Endodermal cell (in vitro differentiated cells): ENCODE data around the gene INPP5B. TPM values are rescaled to one million over a fixed set of nuclear protein-coding genes. Genes with fewer than 3 reads are reported as not detected.
"Not testable (repeated sequence)": the region's sequence is repeated elsewhere in the genome, so short reads cannot be mapped to it uniquely, and the experiment has no call there.

Source experiments
- DNase-seq: peaks from one replicate; pipeline ENCODE4 v3.0.0-alpha.2; 2017
- H3K27ac ChIP-seq: 2 replicates; pipeline ENCODE4 v1.5.1; 2013; ENCODE audit warnings: mild to moderate bottlenecking, low read depth, low read length, moderate library complexity
- H3K27me3 ChIP-seq: 2 replicates; pipeline ENCODE4 v1.6.1; 2013; ENCODE audit warnings: mild to moderate bottlenecking, low read length, moderate library complexity; ENCODE audit not compliant: insufficient read depth, control insufficient read depth, poor library complexity, severe bottlenecking
- H3K36me3 ChIP-seq: 2 replicates; pipeline ENCODE4 v1.7.0; 2013; ENCODE audit warnings: mild to moderate bottlenecking, low read length, moderate library complexity; ENCODE audit not compliant: control insufficient read depth, insufficient read depth
- H3K4me1 ChIP-seq: one replicate; pipeline ENCODE4 v1.7.0; 2013; ENCODE audit warnings: low read length; ENCODE audit not compliant: control insufficient read depth, insufficient read depth
- H3K4me3 ChIP-seq: 2 replicates; pipeline ENCODE4 v1.5.1; 2013; ENCODE audit warnings: mild to moderate bottlenecking, low read length, moderate library complexity
- H3K9ac ChIP-seq: 2 replicates; pipeline ENCODE4 v1.6.1; 2013; ENCODE audit warnings: mild to moderate bottlenecking, low read length, moderate library complexity; ENCODE audit not compliant: poor library complexity, severe bottlenecking; ENCODE audit errors: extremely low read depth
- H3K9me3 ChIP-seq: 2 replicates; pipeline ENCODE4 v1.6.1; 2013; ENCODE audit warnings: mild to moderate bottlenecking, low read length, moderate library complexity; ENCODE audit not compliant: control insufficient read depth
- H3K27ac Mint-ChIP-seq: 2 replicates; pipeline ENCODE4 v1.8.0; 2020; ENCODE audit warnings: mixed read lengths
- H3K27me3 Mint-ChIP-seq: 2 replicates; pipeline ENCODE4 v1.8.0; 2021; ENCODE audit warnings: mild to moderate bottlenecking, mixed read lengths; ENCODE audit not compliant: insufficient read depth
- H3K36me3 Mint-ChIP-seq: 2 replicates; pipeline ENCODE4 v1.8.0; 2020; ENCODE audit warnings: low read depth, mixed read lengths
- H3K4me1 Mint-ChIP-seq: 2 replicates; pipeline ENCODE4 v1.8.0; 2020; ENCODE audit warnings: mixed read lengths
- H3K4me3 Mint-ChIP-seq: 2 replicates; pipeline ENCODE4 v1.8.0; 2020; ENCODE audit warnings: mild to moderate bottlenecking, moderate library complexity, mixed read lengths
- H3K9me3 Mint-ChIP-seq: 2 replicates; pipeline ENCODE4 v1.8.0; 2020; ENCODE audit warnings: mild to moderate bottlenecking, mixed read lengths
- CTCF ChIP-seq: fragments of 200-600 bp; sonication (generic); conservative IDR thresholded peaks from 2 replicates; pipeline ENCODE4 v1.5.0; 2021; ENCODE audit warnings: antibody characterized with exemption, mild to moderate bottlenecking
- WGBS, 2 experiments: methylation state at CpG; one replicate each; pipeline versions ENCODE4 v1.1.5 to v1.1.7; 2013; ENCODE audit warnings: missing lambda C conversion rate in 2 of 2, mixed read lengths in 1 of 2; ENCODE audit not compliant: insufficient coverage in 1 of 2, insufficient read length in 1 of 2; 5-methylcytosine and 5-hydroxymethylcytosine counted together
- total RNA-seq, 2 donors: library from RNA; stranded (reverse); fragmentation: NEBNext Ultra II Directional in 1 of 2; extraction: Animal tissue kit (Norgen Biotek cat#: 25700) in 1 of 2; gene quantifications; 2 replicates in 1 of 2; 3 replicates in 1 of 2; pipeline ENCODE4 v1.2.1, GENCODE V29; 2021

INPP5B gene
- total RNA-seq, 2 donors from 2014 or later, result 19.9 to 21.4 TPM

DNA sequence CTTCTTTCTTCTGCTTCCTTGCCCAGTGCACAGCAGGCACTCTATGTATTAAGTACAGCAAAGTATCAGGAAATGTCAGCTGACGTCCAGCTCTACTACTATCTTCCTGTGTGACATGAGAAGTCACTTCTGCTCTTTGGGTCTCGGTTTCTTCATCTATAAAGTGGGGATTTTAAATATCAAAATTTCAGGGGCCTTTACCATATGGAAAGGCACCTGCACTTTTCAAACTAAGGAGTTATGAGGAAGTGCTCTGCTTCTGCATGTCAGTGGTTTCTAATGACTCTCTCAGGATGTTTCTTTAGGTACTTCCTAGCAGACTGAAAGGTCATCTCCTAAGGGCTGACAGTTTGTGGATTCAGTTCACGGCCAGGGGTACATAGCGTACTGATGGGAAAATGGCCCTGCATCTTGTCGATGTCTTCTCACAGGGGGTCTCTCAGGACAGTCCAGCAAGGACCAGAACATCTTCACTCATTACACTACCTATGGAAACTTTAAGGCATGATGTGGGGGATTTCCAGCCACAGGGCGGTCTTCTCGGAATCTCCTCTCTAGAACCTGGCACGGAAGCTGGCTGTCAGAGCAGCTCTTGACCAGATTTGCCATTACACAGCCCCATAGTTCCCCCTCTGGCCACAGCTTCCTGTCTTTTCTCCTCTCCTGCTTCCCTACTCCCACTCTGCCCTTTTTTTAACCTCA is 45.5 kb downstream of the INPP5B start:
- peaks cover 20% of the 10 kb centered on the region for H3K9me3 ChIP-seq
- 86 to 93% methylated on average over 7 to 8 of the region's 8 CpGs for WGBS, 2 experiments
- H3K27me3 ChIP-seq, result no peaks in the 10 kb centered on the region
- no peak overlapping the region for H3K4me3 Mint-ChIP-seq
- no peaks in the 10 kb centered on the region for H3K27me3 Mint-ChIP-seq
- TF ChIP-seq CTCF, result no peak
- no peak overlapping the region for H3K27ac Mint-ChIP-seq
- DNase-seq, result no peak
- no peak overlapping the region for H3K9ac ChIP-seq
- peaks cover 19% of the 10 kb centered on the region for H3K9me3 Mint-ChIP-seq
- H3K4me1 Mint-ChIP-seq, result no peaks in the 10 kb centered on the region
- peaks cover 27% of the 10 kb centered on the region for H3K36me3 Mint-ChIP-seq
- H3K36me3 ChIP-seq, result no peaks in the 10 kb centered on the region
- H3K4me1 ChIP-seq, result no peaks in the 10 kb centered on the region
- no peak overlapping the region for H3K27ac ChIP-seq
- no peak overlapping the region for H3K4me3 ChIP-seq

GRCh38 chr1:37897563-37897962 is 49.3 kb downstream of the INPP5B start:
- H3K27me3 Mint-ChIP-seq, H3K36me3 ChIP-seq, H3K9me3 ChIP-seq, H3K4me3 ChIP-seq, H3K27ac ChIP-seq, H3K27ac Mint-ChIP-seq, H3K4me3 Mint-ChIP-seq, H3K9ac ChIP-seq, H3K4me1 ChIP-seq, H3K4me1 Mint-ChIP-seq, H3K27me3 ChIP-seq, DNase-seq: not testable (repeated sequence)
- peaks cover 14% of the 10 kb centered on the region for H3K36me3 Mint-ChIP-seq
- no CpG with 5 or more reads among the region's 3 CpGs for WGBS, 2 experiments
- peaks cover 16% of the 10 kb centered on the region for H3K9me3 Mint-ChIP-seq

DNA sequence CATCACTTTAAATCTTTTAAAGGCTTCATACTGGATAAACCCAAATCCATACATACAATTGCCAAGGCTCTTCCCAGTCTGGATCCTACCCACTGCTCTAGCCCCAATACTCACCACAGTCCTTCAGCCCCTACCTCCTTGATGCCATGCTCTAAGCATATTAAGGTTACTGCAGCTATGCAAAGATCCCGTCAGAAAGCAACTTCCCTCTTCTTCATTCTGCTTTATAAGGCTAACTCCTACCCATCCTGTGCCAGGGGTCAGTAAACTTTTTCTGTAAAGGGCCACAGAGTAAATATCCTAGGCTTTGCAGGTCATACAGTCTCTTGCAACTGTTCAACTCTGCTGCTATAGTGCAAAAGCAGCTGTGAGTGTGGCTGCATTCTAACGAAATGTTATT is 53.2 kb downstream of the INPP5B start:
- Mint-ChIP-seq H3K9me3 (peaks cover 12% of the 10 kb centered on the region), H3K36me3 (peaks cover 10% of the 10 kb centered on the region), H3K4me1 (no peaks in the 10 kb centered on the region), H3K4me3 (no peak overlapping the region), H3K27ac (no peak overlapping the region), H3K27me3 (no peaks in the 10 kb centered on the region)
- H3K27me3 ChIP-seq, result no peaks in the 10 kb centered on the region
- H3K27ac ChIP-seq, result no peak overlapping the region
- H3K4me1 ChIP-seq, result no peaks in the 10 kb centered on the region
- no peak for TF ChIP-seq CTCF
- H3K36me3 ChIP-seq, result no peaks in the 10 kb centered on the region
- no peak overlapping the region for H3K9ac ChIP-seq
- DNase-seq, result no peak
- H3K9me3 ChIP-seq, result no peaks in the 10 kb centered on the region
- WGBS, 2 experiments, result 90 to 97% methylated on average over 2 of the region's 2 CpGs
- no peak overlapping the region for H3K4me3 ChIP-seq
